Gastroesophageal sphincter (tissue), 4 donors: ENCODE data around the gene RPL3. TPM values are rescaled to one million over a fixed set of nuclear protein-coding genes. Genes with fewer than 3 reads are reported as not detected.
A peak's percentile ranks its signal among the peaks of the same experiment; 100 is the strongest.

Experiments used
- ATAC-seq: fragments of 150-250 bp; one replicate; pipeline ENCODE4 v1.9.1; 2016; ENCODE audit warnings: mild to moderate bottlenecking, moderate library complexity
- H3K27ac ChIP-seq, 4 donors: fragments of 200-600 bp; sonication (generic) in 3 of 4; 1 replicate in 3 of 4; 2 replicates in 1 of 4; pipeline ENCODE4 v1.5.1; 2016 to 2019
- H3K27me3 ChIP-seq: fragments of 200-600 bp; sonication (generic); one replicate; pipeline ENCODE4 v1.5.1; 2019
- H3K36me3 ChIP-seq, 2 donors: fragments of 200-600 bp; sonication (generic); one replicate each; pipeline ENCODE4 v1.5.1; 2019; ENCODE audit warnings: control low read depth in 1 of 2
- H3K4me1 ChIP-seq, 3 donors: fragments of 200-600 bp; sonication (generic); 1 replicate in 2 of 3; 2 replicates in 1 of 3; pipeline ENCODE4 v1.5.1; 2016 to 2019; ENCODE audit warnings: control low read depth in 2 of 3
- H3K4me3 ChIP-seq, 2 donors: fragments of 200-600 bp; sonication (generic); one replicate each; pipeline ENCODE4 v1.5.1; 2019; ENCODE audit warnings: mild to moderate bottlenecking in 1 of 2, moderate library complexity in 1 of 2
- H3K9me3 ChIP-seq, 3 donors: fragments of 200-600 bp; sonication (generic); one replicate each; pipeline ENCODE4 v1.5.1; 2017 to 2019; ENCODE audit warnings: control low read depth in 2 of 3
- CTCF ChIP-seq, 4 experiments: fragments of 200-600 bp in 2 of 4; fragments of 450-650 bp in 2 of 4; sonication (generic) in 1 of 4; IDR thresholded peaks; one replicate each; pipeline ENCODE4 v1.5.1; 2017 to 2019; ENCODE audit warnings: antibody characterized with exemption in 4 of 4, mild to moderate bottlenecking in 2 of 4, moderate library complexity in 2 of 4
- EP300 ChIP-seq: sonication (generic); formaldehyde crosslinking; IDR thresholded peaks from one replicate; pipeline ENCODE4 v1.6.1; 2017; ENCODE audit warnings: antibody characterized with exemption, mild to moderate bottlenecking
- POLR2A ChIP-seq, 2 donors: fragments of 450-650 bp; IDR thresholded peaks; one replicate each; pipeline ENCODE4 v1.6.1; 2017; ENCODE audit warnings: antibody characterized with exemption in 2 of 2, mild to moderate bottlenecking in 2 of 2, moderate library complexity in 1 of 2
- POLR2AphosphoS5 ChIP-seq: sonication (generic); formaldehyde crosslinking; IDR thresholded peaks from one replicate; pipeline ENCODE4 v1.6.1; 2017; ENCODE audit warnings: antibody characterized with exemption
- WGBS, 2 donors: methylation state at CpG; one replicate each; pipeline ENCODE4 v1.1.5; 2018; ENCODE audit warnings: low coverage in 1 of 2; 5-methylcytosine and 5-hydroxymethylcytosine counted together
- total RNA-seq, 4 donors: library from RNA; depleted of rRNA; stranded (reverse); fragments of >200 nt; gene quantifications; one replicate each; pipeline ENCODE4 v1.1.0, GENCODE V29; 2016

RPL3 gene
- total RNA-seq, 4 donors from 2014 or later = 1,539 to 2,425 (median 1,793) TPM

GRCh38 chr22:39351689-39352214 lies 32.3 kb upstream of the RPL3 start:
- Histone ChIP-seq H3K4me1 (peaks cover 0 to 32% (median 6%) of the 10 kb centered on the region in 3 donors), H3K9me3 (no peaks in the 10 kb centered on the region), H3K4me3 (no peak overlapping the region), H3K27me3 (no peaks in the 10 kb centered on the region), H3K36me3 (no peaks in the 10 kb centered on the region), H3K27ac (peak overlapping the region in 3 of 4 donors; percentile 38 to 85 (median 81))
- ATAC-seq = no peak
- 50% methylated on average over 4 of the region's 8 CpGs; no CpG with 5 or more reads in 1 of the 2 donors for WGBS, 2 donors
- no peak for TF ChIP-seq EP300
- no peak for TF ChIP-seq POLR2AphosphoS5
- no peak for TF ChIP-seq CTCF (IDR thresholded peaks at IDR 0.05)
- TF ChIP-seq POLR2A (IDR thresholded peaks at IDR 0.05) = no peak

- TF ChIP-seq POLR2A (IDR thresholded peaks at IDR 0.05) (no peak), CTCF (IDR thresholded peaks at IDR 0.05) (no peak)
- Histone ChIP-seq H3K4me1 (peaks cover 0 to 32% (median 6%) of the 10 kb centered on the region in 3 donors), H3K27me3 (no peaks in the 10 kb centered on the region), H3K4me3 (peak overlapping the region; percentile 45 to 79), H3K9me3 (no peaks in the 10 kb centered on the region), H3K27ac (peak overlapping the region in 3 of 4 donors; percentile 73 to 85 (median 81)), H3K36me3 (no peaks in the 10 kb centered on the region)
- no peak for ATAC-seq
- 80 to 90% methylated on average over 1 to 2 of the region's 14 CpGs for WGBS, 2 donors
Observed at GRCh38 chr22:39350757-39351688, 31.6 kb upstream of the RPL3 start.

- H3K27ac ChIP-seq = peak within 1 kb of the TSS; percentile 5 to 85 (median 77)
- no peaks in the 10 kb centered on the region for H3K27me3 ChIP-seq
- peaks cover 0 to 32% (median 6%) of the 10 kb centered on the region in 3 donors for H3K4me1 ChIP-seq
- WGBS, 2 donors = no CpG with 5 or more reads among the region's 87 CpGs
- no peaks in the 10 kb centered on the region for H3K9me3 ChIP-seq
- ATAC-seq = peak; percentile 47
- H3K36me3 ChIP-seq = no peaks in the 10 kb centered on the region
- H3K4me3 ChIP-seq = peak within 1 kb of the TSS; percentile 73 to 79
- no peak for TF ChIP-seq EP300
- TF ChIP-seq POLR2A (IDR thresholded peaks at IDR 0.05) = no peak
- peak; percentile 10 for TF ChIP-seq POLR2AphosphoS5
- no peak for TF ChIP-seq CTCF (IDR thresholded peaks at IDR 0.05)
Observed at GRCh38 chr22:39349967-39350726, 30.7 kb upstream of the RPL3 start, which contains the start of gene SYNGR1. Gene SYNGR1 (plus strand): TSS chr22:39349991. CDS start chr22:39350011, 20 bp downstream.

GRCh38 chr22:39349506-39349966 lies 30.1 kb upstream of the RPL3 start:
- peak; percentile 75 for ATAC-seq
- no peaks in the 10 kb centered on the region for H3K9me3 ChIP-seq
- peak overlapping the region; percentile 73 to 79 for H3K4me3 ChIP-seq
- peak overlapping the region in 3 of 4 donors; percentile 73 to 85 (median 81) for H3K27ac ChIP-seq
- WGBS, 2 donors = 1% methylated on average over 17 of the region's 57 CpGs; no CpG with 5 or more reads in 1 of the 2 donors
- TF ChIP-seq CTCF (IDR thresholded peaks at IDR 0.05) (no peak), POLR2AphosphoS5 (no peak), POLR2A (IDR thresholded peaks at IDR 0.05) (no peak), EP300 (no peak)
- H3K36me3 ChIP-seq = no peaks in the 10 kb centered on the region
- no peaks in the 10 kb centered on the region for H3K27me3 ChIP-seq
- H3K4me1 ChIP-seq = peaks cover 0 to 32% (median 6%) of the 10 kb centered on the region in 3 donors
